B cell (primary cell): Measurements from ENCODE around the gene SLC25A29. TPM values are rescaled to one million over a fixed set of nuclear protein-coding genes. Genes with fewer than 3 reads are reported as not detected.
A peak's percentile ranks its signal among the peaks of the same experiment; 100 is the strongest.

Source experiments
- ATAC-seq: fragments of 200-7000 bp; cut with Tn5 transposase; one replicate; pipeline ENCODE4 v1.10.0; 2021; ENCODE audit warnings: low read depth, mild to moderate bottlenecking, moderate number of reproducible peaks, moderate library complexity
- CTCF ChIA-PET: fragments of 350-600 bp; sonication (Branson Sonifier 250); formaldehyde crosslinking; loops from one replicate; lab custom pipeline; 2021; ENCODE audit warnings: antibody characterized with exemption, inconsistent platforms; lab: Charles Lee
- POLR2A ChIA-PET: fragments of 350-600 bp; sonication (Branson Sonifier 250); formaldehyde crosslinking; loops from one replicate; lab custom pipeline; 2021; ENCODE audit warnings: antibody characterized with exemption; lab: Charles Lee
- DNase-seq: peaks from one replicate; pipeline ENCODE4 v3.0.0; 2013
- H2AFZ ChIP-seq: 2 replicates; pipeline ENCODE4 v1.6.1; 2012; ENCODE audit warnings: mild to moderate bottlenecking, low read depth, low read length; ENCODE audit not compliant: insufficient read depth, poor library complexity, severe bottlenecking
- H3K27ac ChIP-seq, 2 donors: 1 replicate in 1 of 2; 2 replicates in 1 of 2; pipeline ENCODE4 v1.5.1; 2012 to 2013; ENCODE audit warnings: low read length in 2 of 2, mild to moderate bottlenecking in 2 of 2, moderate library complexity in 1 of 2
- H3K27me3 ChIP-seq, 4 experiments: fragments of 200-600 bp in 1 of 4; sonication (generic) in 1 of 4; replicated peaks in 1 of 4; 1 replicate in 2 of 4; 2 replicates in 2 of 4; pipeline versions ENCODE4 v1.6.1 to v1.7.0; 2013 to 2016; ENCODE audit warnings: low read length in 3 of 4, mild to moderate bottlenecking in 2 of 4, mixed read lengths in 1 of 4, moderate library complexity in 1 of 4; ENCODE audit not compliant: insufficient read depth in 4 of 4, control insufficient read depth in 3 of 4; ENCODE audit errors: control extremely low read depth in 1 of 4
- H3K36me3 ChIP-seq, 2 experiments: replicated peaks in 1 of 2; 1 replicate in 1 of 2; 2 replicates in 1 of 2; pipeline versions ENCODE4 v1.6.1 to v1.7.1; 2013; ENCODE audit warnings: low read length in 1 of 2; ENCODE audit not compliant: insufficient read depth in 2 of 2, control insufficient read depth in 1 of 2; ENCODE audit errors: control extremely low read depth in 1 of 2, extremely low read depth in 1 of 2
- H3K4me1 ChIP-seq, 2 donors: fragments of 200-600 bp in 1 of 2; sonication (generic) in 1 of 2; 1 replicate in 1 of 2; 2 replicates in 1 of 2; pipeline versions ENCODE4 v1.5.1 to v1.6.1; 2013 to 2017; ENCODE audit warnings: low read length in 2 of 2; ENCODE audit not compliant: control insufficient read depth in 2 of 2, insufficient read depth in 2 of 2
- H3K4me2 ChIP-seq: replicated peaks from 2 replicates; pipeline ENCODE3; 2012; ENCODE audit warnings: mild to moderate bottlenecking, low read depth, low read length; ENCODE audit not compliant: poor library complexity, severe bottlenecking
- H3K4me3 ChIP-seq, 5 experiments: fragments of 200-600 bp in 1 of 5; sonication (generic) in 1 of 5; 1 replicate in 3 of 5; 2 replicates in 2 of 5; pipeline versions ENCODE4 v1.5.1 to v1.7.0; 2011 to 2016; ENCODE audit warnings: low read length in 4 of 5, mild to moderate bottlenecking in 4 of 5, low read depth in 2 of 5, control low read depth in 1 of 5, moderate library complexity in 1 of 5; ENCODE audit not compliant: insufficient read depth in 1 of 5; ENCODE audit errors: control extremely low read depth in 1 of 5, extremely low read depth in 1 of 5
- H3K79me2 ChIP-seq: fragments of 200-600 bp; sonication (generic); one replicate; pipeline ENCODE4 v1.6.0; 2016; ENCODE audit warnings: low read length; ENCODE audit not compliant: control insufficient read depth, insufficient read depth
- H3K9ac ChIP-seq: fragments of 200-600 bp; sonication (generic); 2 replicates; pipeline ENCODE4 v1.6.1; 2017; ENCODE audit warnings: mild to moderate bottlenecking, low read length, moderate library complexity
- H3K9me3 ChIP-seq, 3 donors: one replicate each; pipeline versions ENCODE4 v1.6.1 to v1.7.1; 2013; ENCODE audit warnings: low read length in 2 of 3; ENCODE audit not compliant: control insufficient read depth in 2 of 3, insufficient read depth in 1 of 3; ENCODE audit errors: control extremely low read depth in 1 of 3
- H4K20me1 ChIP-seq: 2 replicates; pipeline ENCODE4 v1.6.0; 2012; ENCODE audit warnings: mild to moderate bottlenecking, low read length; ENCODE audit not compliant: insufficient read depth, control insufficient read depth, poor library complexity, severe bottlenecking
- H3K27ac Mint-ChIP-seq: one replicate; pipeline ENCODE4 v1.8.0; 2021; ENCODE audit warnings: mixed read lengths
- H3K27me3 Mint-ChIP-seq: one replicate; pipeline ENCODE4 v1.8.0; 2021; ENCODE audit warnings: mixed read lengths
- H3K4me1 Mint-ChIP-seq: one replicate; pipeline ENCODE4 v1.8.0; 2021; ENCODE audit warnings: mixed read lengths
- H3K4me3 Mint-ChIP-seq: one replicate; pipeline ENCODE4 v1.8.0; 2021; ENCODE audit warnings: mixed read lengths
- H3K9me3 Mint-ChIP-seq: one replicate; pipeline ENCODE4 v1.8.0; 2022; ENCODE audit warnings: mixed read lengths; ENCODE audit not compliant: insufficient read depth
- EZH2 ChIP-seq: IDR thresholded peaks from 2 replicates; pipeline ENCODE4 v1.6.1; 2012; ENCODE audit warnings: borderline replicate concordance, low read depth, mild to moderate bottlenecking, moderate library complexity, low read length; ENCODE audit not compliant: insufficient read depth, poor library complexity, severe bottlenecking
- WGBS: methylation state at CpG from one replicate; pipeline ENCODE4 v1.1.5; 2013; ENCODE audit warnings: missing lambda C conversion rate; ENCODE audit not compliant: insufficient coverage; 5-methylcytosine and 5-hydroxymethylcytosine counted together
- intact Hi-C: fragments of 100-400 bp; cut with micrococcal nuclease; formaldehyde crosslinking; loops from one replicate; pipeline ENCODE4 v1.10.0; 2022
- polyA plus RNA-seq: library from polyadenylated mRNA; depleted of rRNA; stranded (reverse); fragments of >200 nt; gene quantifications from 2 replicates; pipeline ENCODE4 v1.2.3, GENCODE V29; 2012
- total RNA-seq, 2 donors: library from RNA; stranded (reverse); fragments of 120-200 nt in 1 of 2; gene quantifications; 1 replicate in 1 of 2; 2 replicates in 1 of 2; pipeline versions ENCODE4 v1.2.3 to v1.2.4, GENCODE V29; 2013 to 2022
- TF ChIP-seq, protein P1 (sequence below): fragments of 200-600 bp; IDR thresholded peaks from one replicate; pipeline ENCODE4 v1.8.0; 2022; ENCODE audit warnings: antibody characterized with exemption, mild to moderate bottlenecking

Gene SLC25A29
- total and polyA plus RNA-seq, 2 donors (not counting 1 experiment from before 2014, with no cell fraction given) = 15.1 to 99.9 TPM

GRCh38 chr14:100340423-100340813 lies 34.2 kb upstream of the SLC25A29 start:
- peaks cover 24% of the 10 kb centered on the region for H3K4me1 Mint-ChIP-seq
- Histone ChIP-seq H3K9ac (no peak overlapping the region), H2AFZ (no peak overlapping the region), H3K4me3 (no peak overlapping the region), H3K79me2 (no peaks in the 10 kb centered on the region), H3K9me3 (peaks cover 0 to 3% (median 0%) of the 10 kb centered on the region in 3 donors), H3K27me3 (no peaks in the 10 kb centered on the region), H4K20me1 (no peaks in the 10 kb centered on the region), H3K27ac (peak overlapping the region; percentile 75 to 78), H3K36me3 (peaks cover 0 to 7% of the 10 kb centered on the region in 2 experiments), H3K4me1 (peaks cover 15 to 22% of the 10 kb centered on the region in 2 donors), H3K4me2 (no peak overlapping the region)
- no peaks in the 10 kb centered on the region for H3K27me3 Mint-ChIP-seq
- no peak overlapping the region for H3K4me3 Mint-ChIP-seq
- no peak for DNase-seq
- WGBS = 81% methylated on average over 6 of the region's 6 CpGs
- intact Hi-C loops = loop anchor here (2.0 to 5.0 kb wide), 2 partner anchors 37 to 56 kb away; partner anchors contain the start of gene WDR25
- ChIA-PET POLR2A (interaction anchor here (1.3 kb wide), 1 partner anchor 8 kb away, joined by 3 read pairs; no protein-coding TSS in a partner anchor), CTCF (interaction anchor here (1.1 to 1.9 kb wide), 3 partner anchors 37 to 104 kb away, joined by 3 to 10 read pairs (median 6); no protein-coding TSS in a partner anchor)
- H3K9me3 Mint-ChIP-seq = no peaks in the 10 kb centered on the region
- peak overlapping the region; percentile 81 for H3K27ac Mint-ChIP-seq
- no peak for ATAC-seq
- TF ChIP-seq, protein P1, sequence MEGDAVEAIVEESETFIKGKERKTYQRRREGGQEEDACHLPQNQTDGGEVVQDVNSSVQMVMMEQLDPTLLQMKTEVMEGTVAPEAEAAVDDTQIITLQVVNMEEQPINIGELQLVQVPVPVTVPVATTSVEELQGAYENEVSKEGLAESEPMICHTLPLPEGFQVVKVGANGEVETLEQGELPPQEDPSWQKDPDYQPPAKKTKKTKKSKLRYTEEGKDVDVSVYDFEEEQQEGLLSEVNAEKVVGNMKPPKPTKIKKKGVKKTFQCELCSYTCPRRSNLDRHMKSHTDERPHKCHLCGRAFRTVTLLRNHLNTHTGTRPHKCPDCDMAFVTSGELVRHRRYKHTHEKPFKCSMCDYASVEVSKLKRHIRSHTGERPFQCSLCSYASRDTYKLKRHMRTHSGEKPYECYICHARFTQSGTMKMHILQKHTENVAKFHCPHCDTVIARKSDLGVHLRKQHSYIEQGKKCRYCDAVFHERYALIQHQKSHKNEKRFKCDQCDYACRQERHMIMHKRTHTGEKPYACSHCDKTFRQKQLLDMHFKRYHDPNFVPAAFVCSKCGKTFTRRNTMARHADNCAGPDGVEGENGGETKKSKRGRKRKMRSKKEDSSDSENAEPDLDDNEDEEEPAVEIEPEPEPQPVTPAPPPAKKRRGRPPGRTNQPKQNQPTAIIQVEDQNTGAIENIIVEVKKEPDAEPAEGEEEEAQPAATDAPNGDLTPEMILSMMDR = no peak
- no peak for TF ChIP-seq EZH2

- Mint-ChIP-seq H3K4me1 (peaks cover 24% of the 10 kb centered on the region), H3K27ac (peak overlapping the region; percentile 81), H3K9me3 (no peaks in the 10 kb centered on the region), H3K27me3 (no peaks in the 10 kb centered on the region), H3K4me3 (no peak overlapping the region)
- WGBS = 90% methylated on average over 3 of the region's 6 CpGs
- Histone ChIP-seq H3K4me2 (no peak overlapping the region), H3K79me2 (no peaks in the 10 kb centered on the region), H3K9me3 (peaks cover 0 to 3% (median 0%) of the 10 kb centered on the region in 3 donors), H3K27ac (peak overlapping the region in 1 of 2 donors; percentile 75), H3K4me3 (no peak overlapping the region), H3K36me3 (peaks cover 0 to 7% of the 10 kb centered on the region in 2 experiments), H3K27me3 (no peaks in the 10 kb centered on the region), H4K20me1 (no peaks in the 10 kb centered on the region), H3K4me1 (peaks cover 15 to 22% of the 10 kb centered on the region in 2 donors), H3K9ac (no peak overlapping the region), H2AFZ (no peak overlapping the region)
- ATAC-seq (no peak), DNase-seq (no peak)
- CTCF ChIA-PET = interaction anchor here (1.8 to 1.9 kb wide), 2 partner anchors 37 to 56 kb away, joined by 6 to 10 read pairs; no protein-coding TSS in a partner anchor
- intact Hi-C loops = loop anchor here (2.0 to 5.0 kb wide), 2 partner anchors 37 to 55 kb away; partner anchors contain the start of gene WDR25
- TF ChIP-seq EZH2 = no peak
- TF ChIP-seq, protein P1 = no peak
- POLR2A ChIA-PET = no interaction called here
Measured at GRCh38 chr14:100339766-100340422, 33.6 kb upstream of the SLC25A29 start.
